Measurements from ENCODE around the gene NEU2. TPM values are rescaled to one million over a fixed set of nuclear protein-coding genes. Genes with fewer than 3 reads are reported as not detected.

Gene NEU2
- total and polyA plus RNA-seq, 2 experiments from 2014 or later, result not detected

- TF ChIP-seq CTCF (IDR thresholded peaks at IDR 0.05; ENCODE audit: poor library complexity) (no peak), EZH2phosphoT487 (IDR thresholded peaks at IDR 0.05; ENCODE audit: low read depth, severe bottlenecking, unreplicated experiment) (no peak), EZH2 (IDR thresholded peaks at IDR 0.05; ENCODE audit: borderline replicate concordance) (no peak)
- Histone ChIP-seq H2AFZ (no peak overlapping the region), H3K27ac (no peak overlapping the region), H3K4me1 (ENCODE audit: insufficient read depth) (peaks cover 9% of the 10 kb centered on the region), H3K9me3 (ENCODE audit: low read depth) (no peaks in the 10 kb centered on the region), H4K20me1 (ENCODE audit: insufficient read depth, poor library complexity, severe bottlenecking) (no peaks in the 10 kb centered on the region), H3K4me3 (no peak overlapping the region), H3K79me2 (no peaks in the 10 kb centered on the region), H3K36me3 (replicated peaks; ENCODE audit: insufficient read depth, low read depth) (no peaks in the 10 kb centered on the region), H3K27me3 (no peaks in the 10 kb centered on the region), H3K9me2 (replicated peaks; ENCODE audit: insufficient read depth) (no peaks in the 10 kb centered on the region), H3K4me2 (no peak overlapping the region)
- WGBS (ENCODE audit: low lambda C conversion rate, missing lambda C conversion rate), result 86% methylated on average over 15 of the region's 15 CpGs
- DNase-seq (ENCODE audit: low spot score), result no peak
These were observed 47.8 kb upstream of the NEU2 start for GRCh38 chr2:232984451-232985207.

- no peak for DNase-seq (ENCODE audit: low spot score)
- Histone ChIP-seq H3K4me2 (no peak overlapping the region), H3K9me2 (replicated peaks; ENCODE audit: insufficient read depth) (no peaks in the 10 kb centered on the region), H3K4me1 (ENCODE audit: insufficient read depth) (peaks cover 9% of the 10 kb centered on the region), H3K9me3 (ENCODE audit: low read depth) (no peaks in the 10 kb centered on the region), H3K27ac (no peak overlapping the region), H2AFZ (no peak overlapping the region), H3K36me3 (replicated peaks; ENCODE audit: insufficient read depth, low read depth) (no peaks in the 10 kb centered on the region), H3K79me2 (no peaks in the 10 kb centered on the region), H3K27me3 (no peaks in the 10 kb centered on the region), H3K4me3 (no peak overlapping the region), H4K20me1 (ENCODE audit: insufficient read depth, poor library complexity, severe bottlenecking) (no peaks in the 10 kb centered on the region)
- TF ChIP-seq EZH2 (IDR thresholded peaks at IDR 0.05; ENCODE audit: borderline replicate concordance) (no peak), EZH2phosphoT487 (IDR thresholded peaks at IDR 0.05; ENCODE audit: low read depth, severe bottlenecking, unreplicated experiment) (no peak), CTCF (IDR thresholded peaks at IDR 0.05; ENCODE audit: poor library complexity) (no peak)
- 88% methylated on average over 2 of the region's 2 CpGs for WGBS (ENCODE audit: low lambda C conversion rate, missing lambda C conversion rate)
These were observed 46.3 kb upstream of the NEU2 start for GRCh38 chr2:232986155-232986554.

- Histone ChIP-seq H3K36me3 (replicated peaks; ENCODE audit: insufficient read depth, low read depth) (no peaks in the 10 kb centered on the region), H3K9me3 (ENCODE audit: low read depth) (no peaks in the 10 kb centered on the region), H3K27ac (no peak overlapping the region), H4K20me1 (ENCODE audit: insufficient read depth, poor library complexity, severe bottlenecking) (no peaks in the 10 kb centered on the region), H3K79me2 (no peaks in the 10 kb centered on the region), H2AFZ (no peak overlapping the region), H3K27me3 (no peaks in the 10 kb centered on the region), H3K4me3 (no peak overlapping the region), H3K4me1 (ENCODE audit: insufficient read depth) (peaks cover 1% of the 10 kb centered on the region), H3K4me2 (no peak overlapping the region), H3K9me2 (replicated peaks; ENCODE audit: insufficient read depth) (no peaks in the 10 kb centered on the region)
- TF ChIP-seq CTCF (IDR thresholded peaks at IDR 0.05; ENCODE audit: poor library complexity), result no peak
- 82% methylated on average over 4 of the region's 4 CpGs for WGBS (ENCODE audit: low lambda C conversion rate, missing lambda C conversion rate)
- no peak for DNase-seq (ENCODE audit: low spot score)
These were observed 39.1 kb upstream of the NEU2 start for GRCh38 chr2:232993231-232993821.

Data from hepatocyte (in vitro differentiated cells).